Stimulated activated CD4-positive, alpha-beta T cell treated with anti-CD3 and anti-CD28 coated beads, Interleukin-2, amount 100 ng/mL, for 24 hours (primary cell): Measurements from ENCODE around the gene TTC27.
"Not testable (repeated sequence)": the region's sequence is repeated elsewhere in the genome, so short reads cannot be mapped to it uniquely, and the experiment has no call there.

Experiments
- DNase-seq, 2 donors: peaks; one replicate each; pipeline ENCODE4 v3.0.0-alpha.2; 2020

TTC27 gene

DNA sequence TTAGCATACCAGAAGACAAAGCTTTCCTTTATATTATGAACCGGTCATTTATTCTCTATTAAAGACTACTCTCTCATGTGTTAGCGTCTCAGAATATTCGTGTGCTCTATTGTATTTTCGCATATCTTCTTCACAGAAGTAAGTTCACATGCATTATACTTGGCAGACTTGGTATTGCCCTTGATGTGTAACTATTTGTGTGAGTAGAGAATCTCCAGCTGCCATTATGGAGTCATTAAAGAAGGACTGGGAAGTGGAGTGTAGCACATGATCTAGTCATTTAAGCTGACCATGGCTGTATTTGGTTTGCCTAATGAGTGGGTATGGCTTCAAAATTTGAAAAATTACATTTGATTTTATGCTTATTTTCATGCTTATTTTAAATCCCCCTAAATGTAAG lies 92.9 kb downstream of the TTC27 start:
- DNase-seq: no peak

DNA sequence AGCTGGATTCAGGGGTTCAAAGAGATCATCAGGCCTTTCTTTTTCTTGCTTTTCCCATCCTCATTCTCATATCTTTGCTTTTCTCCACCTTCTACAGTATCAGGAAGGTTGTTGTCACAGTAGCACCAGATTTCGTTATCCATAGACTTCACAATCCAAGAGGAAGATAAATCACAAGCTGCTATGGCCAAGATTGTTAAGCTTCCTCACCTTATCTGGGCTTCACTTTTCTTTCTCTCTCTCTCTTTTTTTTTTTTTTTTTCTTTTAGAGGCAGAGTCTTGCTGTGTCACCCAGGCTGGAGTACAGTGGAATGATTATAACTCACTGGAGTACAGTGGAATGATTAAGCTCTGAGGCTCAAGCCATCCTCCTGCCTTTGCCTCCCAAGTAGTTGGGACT lies 93.5 kb downstream of the TTC27 start:
- no peak for DNase-seq

DNA sequence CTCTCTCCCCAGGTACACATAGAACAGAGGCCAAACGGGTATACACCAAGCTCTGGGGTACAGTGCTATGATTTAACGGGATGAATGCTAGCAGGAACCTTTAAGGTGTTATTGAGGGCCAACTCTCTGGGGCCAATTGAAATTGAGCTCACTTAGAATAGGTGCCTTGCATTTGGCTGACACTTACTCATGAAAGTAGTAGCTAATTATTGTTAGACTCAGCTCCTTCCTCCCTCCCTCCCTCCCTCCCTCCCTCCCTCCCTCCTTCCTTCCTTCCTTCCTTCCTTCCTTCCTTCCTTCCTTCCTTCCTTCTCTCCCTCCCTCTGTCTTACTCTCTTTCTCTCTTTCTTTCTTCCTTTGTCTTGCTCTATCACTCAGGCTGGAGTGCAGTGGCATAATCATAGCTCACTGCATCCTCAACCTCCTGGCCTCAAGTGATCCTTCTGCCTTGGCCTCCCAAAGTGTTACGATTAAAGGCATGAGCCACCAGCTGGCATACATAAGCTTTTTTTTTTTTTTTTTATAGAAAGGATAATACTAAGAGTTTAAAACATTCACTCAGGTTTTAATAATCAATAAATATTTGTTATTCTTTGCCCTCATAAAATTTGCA lies 95.7 kb downstream of the TTC27 start:
- DNase-seq: no peak

DNA sequence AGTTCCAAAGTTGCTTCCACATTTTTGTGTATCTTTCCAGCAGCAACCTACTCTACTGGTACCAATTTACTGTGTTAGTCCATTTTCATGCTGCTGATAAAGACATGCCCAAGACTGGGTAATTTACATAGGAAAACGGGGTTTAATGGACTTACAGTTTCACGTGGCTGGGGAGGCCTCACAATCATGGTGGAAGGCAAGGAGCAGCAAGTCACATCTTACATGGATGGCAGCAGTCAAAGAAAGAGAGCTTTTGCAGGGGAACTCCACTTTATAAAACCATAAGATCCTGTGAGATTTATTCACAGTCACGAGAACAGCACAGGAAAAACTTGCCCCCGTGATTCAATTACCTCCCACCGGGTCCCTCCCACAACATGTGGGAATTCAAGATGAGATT lies 98.8 kb downstream of the TTC27 start:
- DNase-seq: not testable (repeated sequence)

DNA sequence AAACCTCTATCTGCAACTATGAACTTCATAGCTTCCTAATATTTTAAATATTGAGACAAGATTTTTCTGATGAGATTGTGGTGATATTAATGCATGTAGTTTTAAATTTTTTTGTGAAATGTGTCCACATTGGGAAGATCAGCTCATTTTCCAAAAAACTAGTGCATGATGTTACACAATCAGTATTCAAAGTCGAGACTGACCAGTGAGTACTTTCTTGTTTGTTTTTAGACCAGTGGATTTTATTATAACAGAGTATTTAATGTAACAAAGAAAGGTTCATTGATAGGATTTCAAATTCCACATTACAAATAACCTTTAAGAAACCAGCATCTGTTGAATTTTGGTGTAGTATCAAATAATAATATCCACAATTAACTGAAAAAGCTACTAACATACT lies 99.3 kb downstream of the TTC27 start:
- DNase-seq: no peak

DNA sequence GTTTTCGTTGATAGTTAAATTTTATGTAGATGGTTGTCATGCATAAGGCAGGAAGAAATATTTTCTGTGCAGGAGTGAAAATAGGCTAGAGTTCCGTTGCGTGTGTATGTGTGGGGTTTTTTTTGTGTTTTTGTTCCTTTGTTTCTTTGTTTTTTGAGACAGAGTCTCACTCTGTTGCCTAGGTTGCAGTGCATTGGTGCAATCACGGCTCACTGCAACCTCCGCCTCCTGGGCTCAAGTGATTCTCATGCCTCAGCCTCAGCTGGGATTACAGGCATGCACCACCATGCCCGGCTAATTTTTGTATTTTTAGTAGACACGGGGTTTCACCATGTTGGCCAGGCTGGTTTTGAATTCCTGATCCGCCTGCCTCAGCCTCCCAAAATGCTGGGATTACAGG lies 103.1 kb downstream of the TTC27 start:
- DNase-seq: not testable (repeated sequence)

DNA sequence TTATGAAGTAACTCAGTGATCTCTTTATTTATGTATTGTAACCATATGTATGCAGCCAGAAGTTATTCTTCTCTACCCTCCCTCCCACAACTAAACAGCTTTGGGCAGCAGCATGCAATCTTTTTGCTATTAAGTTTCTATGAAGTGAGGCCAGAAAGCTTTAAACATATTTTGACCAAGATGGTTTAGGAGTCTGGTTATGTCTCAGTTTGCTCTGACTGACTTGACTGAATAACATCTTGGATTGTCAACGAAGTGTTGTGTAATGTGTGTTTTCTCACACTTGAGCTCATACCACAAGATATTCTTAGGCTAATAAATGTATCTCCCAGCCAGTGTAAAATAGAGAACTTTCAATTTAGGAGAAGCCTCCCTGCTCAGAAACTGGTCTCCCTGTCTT lies 104.3 kb downstream of the TTC27 start:
- no peak for DNase-seq

DNA sequence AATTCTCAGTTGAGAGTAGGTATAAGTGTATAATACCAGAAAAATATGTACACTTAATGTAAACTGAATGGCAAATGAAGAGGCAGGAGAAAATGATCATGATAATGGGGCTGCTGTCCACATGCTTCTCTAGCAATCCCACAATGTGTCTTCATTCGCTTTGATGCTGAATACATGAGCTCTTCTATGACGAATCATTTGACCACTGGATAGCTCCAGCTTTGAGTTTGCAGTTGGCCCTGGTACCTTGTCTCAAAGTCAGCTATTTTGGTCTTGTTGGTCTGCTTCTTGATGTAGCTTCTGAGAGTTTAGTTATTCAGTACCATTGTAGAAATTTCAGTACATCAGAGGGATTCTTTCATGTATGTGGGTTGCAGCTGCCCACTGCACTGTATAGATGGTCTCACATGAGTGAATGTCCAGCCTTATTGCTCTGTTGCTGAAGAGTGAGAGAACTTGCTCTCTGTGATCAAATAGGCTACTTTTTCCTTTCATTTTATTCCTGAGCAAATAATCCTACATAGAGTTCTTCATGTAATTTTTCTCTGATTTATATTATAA lies 105.1 kb downstream of the TTC27 start:
- no peak for DNase-seq

DNA sequence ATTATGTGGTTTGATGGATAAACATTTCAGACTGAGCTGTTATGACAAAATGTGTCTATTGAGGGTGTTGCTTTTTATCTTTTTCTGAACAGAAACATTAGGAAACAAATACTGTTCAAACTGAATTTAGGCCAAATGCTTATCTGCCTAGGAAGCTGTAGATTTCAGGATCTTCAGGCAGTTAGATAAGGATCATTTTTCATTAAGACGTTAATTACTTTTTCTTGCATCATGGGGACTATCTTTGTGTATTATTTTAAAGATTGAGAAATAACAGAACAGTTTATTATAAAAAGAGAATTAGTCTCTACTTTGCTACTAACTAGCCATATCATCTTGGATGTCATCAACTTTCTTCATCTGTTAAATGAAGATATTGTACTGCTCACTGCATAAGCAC lies 107.5 kb downstream of the TTC27 start:
- DNase-seq: no peak

DNA sequence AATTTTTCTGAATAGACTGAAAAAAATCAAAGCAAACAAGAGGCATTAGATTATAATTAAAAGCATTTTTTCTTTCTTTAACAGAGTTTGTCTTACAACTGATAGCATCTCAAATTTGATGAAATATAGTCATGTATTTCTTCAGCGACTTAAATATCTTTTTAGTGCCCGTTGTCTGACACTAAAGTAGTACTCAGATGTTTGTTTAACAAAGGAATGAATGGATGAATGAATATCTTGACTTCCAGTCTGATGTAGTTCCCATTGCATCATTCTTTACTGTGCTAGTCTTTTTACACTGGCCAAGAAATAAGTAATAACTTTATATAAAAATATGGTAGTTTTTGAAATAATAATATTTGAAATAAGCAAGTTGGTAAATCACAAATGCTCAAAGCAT lies 111.1 kb downstream of the TTC27 start:
- no peak for DNase-seq

DNA sequence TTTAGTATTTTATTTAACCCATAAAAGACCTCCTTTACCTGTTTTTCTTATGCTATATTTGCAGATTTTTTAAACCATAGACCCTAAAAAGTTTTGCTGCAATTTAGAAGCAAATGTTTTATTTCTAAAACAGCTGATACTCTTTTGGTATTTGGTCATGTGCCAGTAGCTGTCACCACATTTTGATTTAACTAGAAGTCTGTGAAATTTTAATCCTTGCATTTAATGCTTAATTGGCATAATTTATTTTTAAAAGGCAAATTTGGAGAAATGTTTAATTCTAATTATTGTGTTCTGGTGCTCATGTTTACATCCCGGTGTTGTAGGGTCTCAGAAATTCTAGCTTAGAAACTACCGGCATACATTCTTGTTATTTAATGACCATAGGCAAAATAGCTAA lies 111.8 kb downstream of the TTC27 start:
- DNase-seq: no peak

DNA sequence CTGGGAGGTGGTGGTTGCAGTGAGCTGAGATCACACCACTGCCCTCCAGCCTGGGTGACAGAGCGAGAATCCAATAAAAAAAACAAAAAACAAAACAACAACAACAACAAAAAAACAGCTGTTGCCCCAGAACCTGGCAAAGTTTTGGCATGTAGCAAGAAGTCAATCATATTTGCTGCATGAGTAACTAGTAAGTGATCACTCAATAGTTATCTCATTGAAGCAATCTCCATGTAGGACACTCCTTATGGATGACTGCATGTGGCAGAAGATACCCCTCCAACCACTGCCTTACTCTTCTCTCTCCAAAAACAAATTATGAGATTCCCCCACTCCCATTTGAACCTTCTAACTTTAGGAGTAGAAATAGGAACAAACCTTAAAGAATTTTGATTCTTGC lies 113.7 kb downstream of the TTC27 start:
- no peak for DNase-seq

DNA sequence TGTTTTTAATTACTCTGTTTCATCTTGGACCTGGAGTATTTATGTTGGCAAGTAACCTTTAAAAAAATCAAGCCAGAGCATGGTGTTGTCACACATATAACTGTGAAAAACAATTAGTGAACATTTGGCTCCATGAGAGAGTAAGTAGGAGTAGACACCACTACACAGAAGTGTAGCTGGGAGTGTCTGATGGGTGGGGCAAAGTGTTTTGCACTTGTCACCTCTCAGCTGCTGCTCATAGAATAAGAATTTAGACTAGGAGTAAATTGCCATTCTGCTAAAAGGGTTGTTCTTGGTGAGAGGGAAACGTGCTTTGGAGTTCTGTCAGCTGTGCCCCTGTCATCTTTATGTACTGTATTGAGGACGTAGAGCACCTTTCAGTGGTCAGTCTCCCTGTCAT lies 114.5 kb downstream of the TTC27 start:
- no peak for DNase-seq

DNA sequence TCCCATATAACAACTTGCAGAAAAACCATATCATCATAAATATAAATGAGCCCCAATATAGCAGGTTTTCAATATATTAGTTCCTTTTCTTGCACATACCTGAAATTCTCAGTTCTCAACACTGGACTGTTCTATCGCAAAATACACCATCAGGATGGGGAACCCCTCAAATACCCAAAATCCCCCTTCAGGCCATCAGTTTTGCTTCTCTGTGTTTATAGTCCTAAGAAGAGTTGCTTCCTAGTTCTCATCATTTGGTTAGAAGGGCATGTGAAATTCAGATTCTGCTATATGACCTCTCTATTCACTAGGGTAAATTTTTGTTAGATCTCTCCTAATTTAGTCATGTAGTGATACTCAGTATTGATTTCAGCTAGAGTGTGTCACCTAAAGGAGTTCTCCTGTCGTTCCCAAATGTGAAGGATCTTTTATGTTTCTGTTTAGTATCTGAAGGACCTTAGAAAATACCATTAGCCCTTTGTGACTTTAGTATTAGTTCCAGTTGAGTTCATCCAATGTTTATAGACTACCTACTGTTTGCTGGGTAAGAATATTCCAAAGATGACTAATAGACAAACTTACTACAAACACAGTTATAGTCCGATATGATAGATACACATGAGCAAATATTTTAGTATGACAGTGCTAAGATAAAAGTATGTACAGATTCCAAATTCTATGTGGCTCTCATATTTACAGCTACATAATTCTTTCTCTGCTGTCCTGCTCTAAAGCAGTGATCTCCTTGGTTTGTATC lies 115.8 kb downstream of the TTC27 start:
- DNase-seq: no peak

DNA sequence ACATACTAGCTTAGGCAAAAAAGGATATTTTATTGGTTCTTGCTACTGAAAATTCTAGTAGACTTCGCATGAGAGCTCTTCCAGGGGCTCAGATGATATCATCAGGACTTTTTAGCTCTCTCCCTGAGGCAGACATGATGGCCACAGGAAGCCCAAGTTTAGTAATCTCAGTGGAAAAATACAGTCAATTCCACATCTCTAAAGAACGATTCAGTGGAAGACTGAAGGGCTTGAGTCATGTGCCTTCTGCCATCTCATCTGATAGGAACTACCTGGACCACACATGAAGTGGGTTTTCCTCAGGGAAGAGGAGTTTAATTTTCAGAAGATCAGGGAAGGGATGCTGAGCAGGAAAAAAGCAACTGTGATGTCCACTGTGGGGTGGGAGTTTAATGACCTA lies 117.3 kb downstream of the TTC27 start:
- DNase-seq: no peak

DNA sequence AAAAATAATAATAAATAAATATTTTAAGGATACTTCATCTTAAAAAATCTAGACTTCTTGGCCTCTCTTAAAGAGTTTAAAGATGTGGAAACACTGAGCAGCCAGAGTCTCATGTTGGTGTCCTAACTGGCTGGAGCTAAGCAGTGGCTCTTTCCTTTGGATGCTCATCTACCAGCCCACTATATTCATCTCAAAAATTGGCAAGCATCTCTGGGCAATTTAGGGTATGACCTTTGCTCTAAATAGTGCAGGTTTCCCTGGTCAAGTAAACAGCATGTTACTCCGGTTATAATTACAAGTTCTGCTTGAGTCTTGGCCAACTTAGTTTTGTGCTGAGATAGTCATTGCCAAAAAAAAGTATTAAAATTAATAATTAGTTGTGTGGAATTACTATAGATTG lies 117.8 kb downstream of the TTC27 start:
- DNase-seq: no peak

DNA sequence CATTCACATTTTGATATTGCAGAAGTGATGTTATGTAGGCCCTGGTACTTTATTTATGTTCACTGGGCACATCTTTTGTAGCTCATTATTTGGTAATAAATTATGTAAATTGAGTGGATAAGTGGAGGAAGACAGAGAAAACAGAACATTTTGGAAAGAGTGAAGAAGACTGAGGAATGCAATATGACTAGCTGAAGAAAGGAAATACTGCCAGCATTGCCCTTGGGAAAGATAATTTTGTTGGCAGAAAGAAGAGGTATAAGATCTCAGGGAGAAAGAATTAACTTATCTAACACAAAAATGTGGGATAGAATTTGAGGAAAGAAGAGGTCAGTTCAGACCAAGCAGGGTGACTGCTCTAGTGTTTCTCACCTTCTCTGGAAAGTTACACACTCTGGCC lies 118.8 kb downstream of the TTC27 start:
- DNase-seq: no peak

DNA sequence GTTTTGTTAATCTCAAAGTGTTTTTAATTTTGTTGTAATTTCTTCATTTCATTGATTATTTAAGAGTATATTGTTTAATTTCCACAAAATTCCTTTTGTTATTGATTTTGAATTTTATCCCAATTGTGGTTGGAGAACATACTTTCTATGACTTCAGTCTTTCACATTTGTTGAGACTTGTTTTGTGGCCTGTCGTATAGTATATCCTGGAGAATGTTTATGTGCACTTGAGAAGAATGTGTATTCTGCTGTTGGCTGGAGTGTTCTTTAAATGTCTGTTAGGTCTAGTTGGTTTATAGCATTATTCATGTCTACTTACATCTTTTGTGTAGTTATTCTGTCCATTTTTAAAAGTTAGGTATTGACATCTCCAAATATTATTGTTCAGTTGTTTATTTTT lies 120.3 kb downstream of the TTC27 start:
- no peak for DNase-seq

DNA sequence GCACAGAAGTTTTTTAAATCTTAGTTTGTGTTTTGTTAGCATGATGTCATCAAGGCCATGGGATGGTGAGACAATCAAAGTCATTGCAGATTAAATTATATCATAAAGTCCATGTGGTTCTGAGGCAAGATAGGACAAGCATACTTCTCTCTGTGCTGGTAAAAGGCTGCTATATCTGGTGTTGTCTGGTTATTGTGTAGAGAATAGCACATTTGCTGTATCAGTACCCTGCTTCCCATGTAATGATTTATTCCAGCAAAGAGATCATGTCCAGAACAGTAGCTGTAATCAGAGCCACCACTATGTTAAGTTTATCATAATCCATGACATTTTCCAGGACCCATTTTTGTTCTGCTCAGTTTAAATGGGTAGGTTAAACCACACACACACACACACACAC lies 123.0 kb downstream of the TTC27 start:
- DNase-seq: no peak

DNA sequence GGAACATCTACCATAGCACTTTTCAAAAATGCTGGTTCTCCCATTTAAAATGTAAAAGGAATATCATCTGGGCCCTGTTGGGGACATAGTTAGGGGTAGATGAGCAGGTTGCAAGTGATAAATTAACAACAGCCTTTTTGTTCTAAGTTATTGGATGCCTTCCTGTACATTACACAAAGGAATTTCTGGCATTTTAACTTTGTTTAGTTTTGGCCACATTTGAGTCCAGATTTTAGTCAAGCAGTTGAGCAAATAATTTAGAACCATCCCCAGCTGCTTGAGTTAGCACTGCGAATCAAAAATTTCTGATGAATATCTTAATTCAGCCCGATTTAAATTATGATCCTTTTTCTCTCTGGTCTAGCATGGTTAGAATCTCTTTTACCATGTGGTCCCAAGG lies 124.4 kb downstream of the TTC27 start:
- no peak for DNase-seq

DNA sequence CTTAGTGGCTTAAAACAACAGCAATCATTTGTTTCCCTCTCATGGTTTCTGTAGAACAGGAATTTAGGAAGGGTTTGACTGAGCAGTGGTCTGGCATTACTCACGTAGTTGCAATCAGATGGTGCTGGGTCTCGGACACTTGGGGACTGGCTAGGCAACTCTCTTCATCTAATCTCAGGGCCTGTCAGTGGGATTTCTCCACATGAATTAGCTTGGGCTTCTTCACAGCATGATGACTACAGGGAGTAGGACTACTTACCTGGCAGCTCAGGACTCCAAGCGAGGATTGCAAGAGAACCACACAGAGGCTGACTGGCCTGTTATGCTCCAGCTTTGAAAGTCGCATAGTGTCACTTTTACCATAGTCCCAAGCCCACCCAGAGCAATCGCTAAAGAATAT lies 125.1 kb downstream of the TTC27 start:
- no peak for DNase-seq

DNA sequence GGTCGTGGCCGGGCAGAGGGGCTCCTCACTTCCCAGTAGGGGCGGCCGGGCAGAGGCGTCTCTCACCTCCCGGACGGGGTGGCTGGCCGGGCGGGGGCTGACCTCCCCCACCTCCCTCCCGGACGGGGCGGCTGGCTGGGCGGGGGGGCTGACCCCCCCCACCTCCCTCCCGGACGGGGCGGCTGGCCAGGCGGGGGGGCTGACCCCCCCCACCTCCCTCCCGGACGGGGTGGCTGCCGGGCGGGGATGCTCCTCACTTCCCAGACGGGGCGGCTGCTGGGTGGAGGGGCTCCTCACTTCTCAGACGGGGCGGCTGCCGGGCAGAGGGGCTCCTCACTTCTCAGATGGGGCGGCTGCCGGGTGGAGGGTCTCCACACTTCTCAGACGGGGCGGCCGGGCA lies 126.8 kb downstream of the TTC27 start:
- not testable (repeated sequence) for DNase-seq

DNA sequence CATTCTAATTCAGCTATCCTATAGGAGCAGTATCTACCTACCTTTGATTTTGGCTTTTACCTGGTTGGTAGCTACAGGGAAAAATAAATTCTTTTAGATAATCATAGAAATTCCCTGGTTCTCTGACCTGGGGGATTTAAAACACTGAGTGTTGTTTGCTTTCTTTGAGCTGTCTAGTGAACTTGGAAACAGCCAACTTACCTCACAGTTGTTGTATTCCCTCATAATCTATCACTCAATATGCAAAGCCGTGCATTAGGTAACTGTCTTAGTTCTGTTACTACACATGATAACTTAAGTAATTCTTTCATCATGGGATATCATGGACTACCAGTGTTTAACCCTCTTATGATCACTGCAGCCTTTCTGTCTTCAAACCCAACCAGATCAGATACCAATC lies 127.8 kb downstream of the TTC27 start:
- DNase-seq: no peak

DNA sequence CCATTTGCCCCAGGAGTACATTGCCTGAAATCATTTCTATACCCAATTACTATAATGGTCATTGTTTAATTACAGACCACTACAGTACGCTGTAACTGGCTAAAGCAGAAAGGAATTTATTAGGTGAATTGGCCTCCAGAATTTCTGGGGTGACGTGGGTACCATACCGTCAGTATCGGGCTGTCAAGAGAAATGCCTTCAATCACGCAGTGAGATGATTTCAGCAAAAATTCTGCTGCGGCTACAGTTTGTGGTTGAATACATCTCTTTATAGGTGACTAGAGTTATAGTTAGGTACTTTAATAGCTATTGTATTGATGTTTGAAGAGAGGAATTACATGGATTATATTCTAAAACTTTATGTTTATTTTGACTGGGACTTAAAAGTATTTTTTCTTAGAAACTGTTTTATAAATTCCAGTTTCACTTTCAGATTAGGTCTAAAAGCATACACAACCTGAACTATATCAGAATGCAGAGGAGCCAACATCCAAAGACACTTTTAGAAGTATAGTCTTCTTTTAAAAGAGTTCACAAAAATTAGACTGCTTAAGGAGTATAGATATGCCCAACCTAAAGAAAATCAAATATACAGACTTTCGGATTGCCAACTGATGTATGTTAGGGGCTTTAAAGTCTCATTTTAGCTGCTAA lies 128.4 kb downstream of the TTC27 start:
- no peak for DNase-seq
